Activated naive CD8-positive, alpha-beta T cell treated with anti-CD3 and anti-CD28 coated beads, Interleukin-2, amount 50 U/mL, for 24 hours (primary cell): ENCODE results near the gene SLC8A3.

Experiments used
- ATAC-seq: fragments of 150-1000 bp; cut with Tn5 transposase; one replicate; pipeline ENCODE4 v1.10.0; 2021
- DNase-seq: peaks from one replicate; pipeline ENCODE4 v3.0.0; 2021
- H3K27ac Mint-ChIP-seq: one replicate; pipeline ENCODE4 v1.8.0; 2021; ENCODE audit warnings: mild to moderate bottlenecking, mixed read lengths
- H3K27me3 Mint-ChIP-seq: one replicate; pipeline ENCODE4 v1.8.0; 2021; ENCODE audit warnings: mixed read lengths
- H3K36me3 Mint-ChIP-seq: one replicate; pipeline ENCODE4 v1.8.0; 2021; ENCODE audit warnings: low read depth, mixed read lengths
- H3K4me1 Mint-ChIP-seq: one replicate; pipeline ENCODE4 v1.8.0; 2021; ENCODE audit warnings: mixed read lengths
- H3K4me3 Mint-ChIP-seq: one replicate; pipeline ENCODE4 v1.8.0; 2021; ENCODE audit warnings: mild to moderate bottlenecking, moderate library complexity, mixed read lengths
- H3K9me3 Mint-ChIP-seq: one replicate; pipeline ENCODE4 v1.8.0; 2021; ENCODE audit warnings: mixed read lengths

The SLC8A3 gene

GRCh38 chr14:70048313-70048654 lies 140.5 kb downstream of the SLC8A3 start:
- no peak for ATAC-seq
- Mint-ChIP-seq H3K36me3 (no peaks in the 10 kb centered on the region), H3K4me3 (no peak overlapping the region), H3K4me1 (no peaks in the 10 kb centered on the region), H3K9me3 (no peaks in the 10 kb centered on the region), H3K27ac (no peak overlapping the region), H3K27me3 (peaks cover 7% of the 10 kb centered on the region)
- DNase-seq: no peak

GRCh38 chr14:70047598-70048312 lies 141.0 kb downstream of the SLC8A3 start:
- no peaks in the 10 kb centered on the region for H3K9me3 Mint-ChIP-seq
- no peak for ATAC-seq
- no peak for DNase-seq
- no peaks in the 10 kb centered on the region for H3K4me1 Mint-ChIP-seq
- peaks cover 7% of the 10 kb centered on the region for H3K27me3 Mint-ChIP-seq
- no peak overlapping the region for H3K27ac Mint-ChIP-seq
- no peaks in the 10 kb centered on the region for H3K36me3 Mint-ChIP-seq
- no peak overlapping the region for H3K4me3 Mint-ChIP-seq

- H3K27me3 Mint-ChIP-seq: peaks cover 13% of the 10 kb centered on the region
- H3K4me3 Mint-ChIP-seq: no peak overlapping the region
- no peaks in the 10 kb centered on the region for H3K36me3 Mint-ChIP-seq
- no peaks in the 10 kb centered on the region for H3K4me1 Mint-ChIP-seq
- H3K27ac Mint-ChIP-seq: no peak overlapping the region
- ATAC-seq (no peak), DNase-seq (peak; percentile 10)
- H3K9me3 Mint-ChIP-seq: no peaks in the 10 kb centered on the region
Measured at GRCh38 chr14:70045844-70046535, 142.8 kb downstream of the SLC8A3 start.

GRCh38 chr14:70045310-70045709 lies 143.4 kb downstream of the SLC8A3 start:
- Mint-ChIP-seq H3K4me1 (no peaks in the 10 kb centered on the region), H3K9me3 (no peaks in the 10 kb centered on the region), H3K27me3 (peaks cover 13% of the 10 kb centered on the region), H3K36me3 (no peaks in the 10 kb centered on the region), H3K27ac (no peak overlapping the region), H3K4me3 (no peak overlapping the region)
- DNase-seq: no peak
- ATAC-seq: no peak

GRCh38 chr14:70043001-70043400 lies 145.8 kb downstream of the SLC8A3 start:
- Mint-ChIP-seq H3K4me3 (no peak overlapping the region), H3K36me3 (no peaks in the 10 kb centered on the region), H3K4me1 (no peaks in the 10 kb centered on the region), H3K27ac (no peak overlapping the region), H3K9me3 (no peaks in the 10 kb centered on the region), H3K27me3 (peaks cover 16% of the 10 kb centered on the region)
- DNase-seq (no peak), ATAC-seq (no peak)

- no peaks in the 10 kb centered on the region for H3K9me3 Mint-ChIP-seq
- H3K27me3 Mint-ChIP-seq: peaks cover 11% of the 10 kb centered on the region
- no peaks in the 10 kb centered on the region for H3K36me3 Mint-ChIP-seq
- no peak for ATAC-seq
- no peaks in the 10 kb centered on the region for H3K4me1 Mint-ChIP-seq
- H3K4me3 Mint-ChIP-seq: no peak overlapping the region
- no peak for DNase-seq
- no peak overlapping the region for H3K27ac Mint-ChIP-seq
Measured at GRCh38 chr14:70036665-70037064, 152.1 kb downstream of the SLC8A3 start.

GRCh38 chr14:70034257-70034656 lies 154.5 kb downstream of the SLC8A3 start:
- Mint-ChIP-seq H3K27ac (no peak overlapping the region), H3K36me3 (no peaks in the 10 kb centered on the region), H3K9me3 (no peaks in the 10 kb centered on the region), H3K27me3 (peaks cover 4% of the 10 kb centered on the region), H3K4me1 (no peaks in the 10 kb centered on the region), H3K4me3 (no peak overlapping the region)
- DNase-seq: no peak
- ATAC-seq: no peak

GRCh38 chr14:70033561-70033960 lies 155.2 kb downstream of the SLC8A3 start:
- Mint-ChIP-seq H3K27ac (no peak overlapping the region), H3K4me1 (no peaks in the 10 kb centered on the region), H3K4me3 (no peak overlapping the region), H3K27me3 (peaks cover 4% of the 10 kb centered on the region), H3K36me3 (no peaks in the 10 kb centered on the region), H3K9me3 (no peaks in the 10 kb centered on the region)
- ATAC-seq (no peak), DNase-seq (no peak)

- Mint-ChIP-seq H3K27ac (no peak overlapping the region), H3K4me1 (no peaks in the 10 kb centered on the region), H3K9me3 (no peaks in the 10 kb centered on the region), H3K36me3 (no peaks in the 10 kb centered on the region), H3K27me3 (peaks cover 4% of the 10 kb centered on the region), H3K4me3 (no peak overlapping the region)
- DNase-seq: no peak
- ATAC-seq: no peak
Measured at GRCh38 chr14:70033116-70033515, 155.6 kb downstream of the SLC8A3 start.

- no peak for DNase-seq
- ATAC-seq: no peak
Measured at GRCh38 chr14:70032447-70032846, 156.3 kb downstream of the SLC8A3 start.

GRCh38 chr14:70032016-70032415 lies 156.7 kb downstream of the SLC8A3 start:
- ATAC-seq (no peak), DNase-seq (no peak)
- Mint-ChIP-seq H3K9me3 (no peaks in the 10 kb centered on the region), H3K27me3 (peaks cover 2% of the 10 kb centered on the region), H3K4me1 (no peaks in the 10 kb centered on the region), H3K27ac (no peak overlapping the region), H3K4me3 (no peak overlapping the region), H3K36me3 (no peaks in the 10 kb centered on the region)

More at GRCh38 chr14:70032447-70032846, 156.3 kb downstream of the SLC8A3 start:
- H3K4me3 Mint-ChIP-seq: no peak overlapping the region
- no peaks in the 10 kb centered on the region for H3K36me3 Mint-ChIP-seq
- no peaks in the 10 kb centered on the region for H3K4me1 Mint-ChIP-seq
- no peak overlapping the region for H3K27ac Mint-ChIP-seq
- H3K27me3 Mint-ChIP-seq: peaks cover 2% of the 10 kb centered on the region
- no peaks in the 10 kb centered on the region for H3K9me3 Mint-ChIP-seq

GRCh38 chr14:70029296-70030132 lies 159.2 kb downstream of the SLC8A3 start:
- Mint-ChIP-seq H3K4me1 (no peaks in the 10 kb centered on the region), H3K27me3 (peaks cover 1% of the 10 kb centered on the region), H3K36me3 (no peaks in the 10 kb centered on the region), H3K27ac (no peak overlapping the region), H3K4me3 (no peak overlapping the region), H3K9me3 (no peaks in the 10 kb centered on the region)
- no peak for DNase-seq
- ATAC-seq: no peak

GRCh38 chr14:70027785-70028428 lies 160.8 kb downstream of the SLC8A3 start:
- no peak overlapping the region for H3K27ac Mint-ChIP-seq
- ATAC-seq (peak; percentile 53), DNase-seq (peak; percentile 79)
- H3K4me1 Mint-ChIP-seq: no peaks in the 10 kb centered on the region
- no peaks in the 10 kb centered on the region for H3K36me3 Mint-ChIP-seq
- no peaks in the 10 kb centered on the region for H3K9me3 Mint-ChIP-seq
- H3K4me3 Mint-ChIP-seq: no peak overlapping the region
- H3K27me3 Mint-ChIP-seq: no peaks in the 10 kb centered on the region

- no peak for DNase-seq
- H3K4me1 Mint-ChIP-seq: no peaks in the 10 kb centered on the region
- H3K36me3 Mint-ChIP-seq: no peaks in the 10 kb centered on the region
- no peak for ATAC-seq
- no peak overlapping the region for H3K27ac Mint-ChIP-seq
- no peak overlapping the region for H3K4me3 Mint-ChIP-seq
- no peaks in the 10 kb centered on the region for H3K9me3 Mint-ChIP-seq
- no peaks in the 10 kb centered on the region for H3K27me3 Mint-ChIP-seq
Measured at GRCh38 chr14:70023871-70024270, 164.9 kb downstream of the SLC8A3 start.
